HepG2 (cell line): ENCODE results near the gene LARP4. TPM values are rescaled to one million over a fixed set of nuclear protein-coding genes. Genes with fewer than 3 reads are reported as not detected.

Experiments
- ATAC-seq: fragments of 200-7000 bp; cut with Tn5 transposase; 3 replicates; pipeline ENCODE4 v1.9.1; 2020; ENCODE audit warnings: mild to moderate bottlenecking, moderate library complexity
- BruUV-seq: library from RNA; stranded (reverse); fragments of 400-500 nt; replicated peaks from 2 replicates; lab custom pipeline; 2021; lab: Mats Ljungman, UMichigan
- CTCF ChIA-PET: fragments of 300-600 bp; formaldehyde crosslinking; extraction: SDS; loops from one replicate; lab custom pipeline; 2021; ENCODE audit warnings: low total read pairs, inconsistent platforms, low intra/inter-chr PET ratio; lab: Yijun Ruan, JAX
- POLR2A ChIA-PET: fragments of 350-600 bp; sonication (Branson Sonifier 250); formaldehyde crosslinking; loops from one replicate; lab custom pipeline; 2020; ENCODE audit warnings: antibody characterized with exemption, inconsistent platforms; lab: Yijun Ruan, JAX
- DNase-seq: peaks from one replicate; pipeline ENCODE4 v3.0.0-alpha.2; 2015; ENCODE audit warnings: low spot score
- FAIRE-seq: peaks from 3 replicates; lab custom pipeline; 2011; peaks lifted over from hg19 to GRCh38; lab: Jason Lieb, UNC
- H2AFZ ChIP-seq: one replicate; pipeline ENCODE4 v1.6.1; 2011; ENCODE audit warnings: low read length, inconsistent platforms
- H3K27ac ChIP-seq: fragments of 300-600 bp; 3 replicates; pipeline ENCODE4 v1.8.0; 2011; ENCODE audit warnings: mixed run types, mild to moderate bottlenecking, mixed read lengths, low read length, inconsistent platforms; ENCODE audit not compliant: insufficient read depth; ENCODE audit errors: extremely low read length
- H3K27me3 ChIP-seq, 2 experiments: fragments of 200-600 bp in 1 of 2; 2 replicates in 1 of 2; 3 replicates in 1 of 2; pipeline versions ENCODE4 v1.6.0 to v1.8.0; 2011; ENCODE audit warnings: low read length in 2 of 2, mild to moderate bottlenecking in 2 of 2, moderate library complexity in 2 of 2, inconsistent platforms in 1 of 2; ENCODE audit not compliant: insufficient read depth in 2 of 2, control insufficient read depth in 1 of 2
- H3K36me3 ChIP-seq, 2 experiments: fragments of 200-600 bp in 1 of 2; replicated peaks in 1 of 2; 2 replicates in 1 of 2; 3 replicates in 1 of 2; pipeline versions ENCODE4 v1.5.1 to v1.8.0; 2011; ENCODE audit warnings: low read length in 2 of 2, inconsistent platforms in 1 of 2; ENCODE audit not compliant: insufficient read depth in 2 of 2, control insufficient read depth in 1 of 2
- H3K4me1 ChIP-seq: 2 replicates; pipeline ENCODE4 v1.5.1; 2012; ENCODE audit warnings: low read length, inconsistent platforms; ENCODE audit not compliant: insufficient read depth
- H3K4me2 ChIP-seq: 2 replicates; pipeline ENCODE4 v1.6.0; 2011; ENCODE audit warnings: low read depth, low read length, inconsistent platforms
- H3K4me3 ChIP-seq, 3 experiments: fragments of 200-600 bp in 1 of 3; sonication (generic), shearing (Covaris generic) in 1 of 3; replicated peaks in 1 of 3; 2 replicates each; pipeline ENCODE4 v1.5.1; 2011 to 2016; ENCODE audit warnings: low read length in 3 of 3, inconsistent platforms in 2 of 3, low read depth in 2 of 3, mild to moderate bottlenecking in 2 of 3, control low read depth in 1 of 3, mixed read lengths in 1 of 3; ENCODE audit not compliant: insufficient read depth in 1 of 3
- H3K79me2 ChIP-seq: one replicate; pipeline ENCODE4 v1.6.1; 2011; ENCODE audit warnings: low read length, inconsistent platforms; ENCODE audit not compliant: insufficient read depth
- H3K9ac ChIP-seq: 2 replicates; pipeline ENCODE4 v1.6.0; 2011; ENCODE audit warnings: mild to moderate bottlenecking, low read depth, low read length, inconsistent platforms; ENCODE audit not compliant: insufficient read depth
- H3K9me3 ChIP-seq: 2 replicates; pipeline ENCODE4 v1.5.1; 2012; ENCODE audit warnings: mild to moderate bottlenecking, low read length
- H4K20me1 ChIP-seq: 2 replicates; pipeline ENCODE4 v1.6.0; 2011; ENCODE audit warnings: inconsistent platforms, mild to moderate bottlenecking, low read length, moderate library complexity; ENCODE audit not compliant: insufficient read depth
- AHDC1 ChIP-seq: sonication (generic); formaldehyde crosslinking; IDR thresholded peaks from 2 replicates; pipeline ENCODE4 v1.5.1; 2020; ENCODE audit warnings: mild to moderate bottlenecking, missing genetic modification reagents, borderline replicate concordance
- ATF5 ChIP-seq: sonication (generic); formaldehyde crosslinking; IDR thresholded peaks from 2 replicates; pipeline ENCODE4 v1.4.0; 2020; ENCODE audit warnings: mild to moderate bottlenecking, low read depth, missing genetic modification reagents
- HDAC2 ChIP-seq: sonication (generic); formaldehyde crosslinking; IDR thresholded peaks from 2 replicates; pipeline ENCODE4 v1.4.0; 2020; ENCODE audit warnings: missing genetic modification reagents
- HNF1B ChIP-seq: sonication (generic); formaldehyde crosslinking; IDR thresholded peaks from 2 replicates; pipeline ENCODE4 v1.5.1; 2020; ENCODE audit warnings: mild to moderate bottlenecking, moderate library complexity, missing genetic modification reagents
- HOXA3 ChIP-seq: sonication (generic); formaldehyde crosslinking; IDR thresholded peaks from 2 replicates; pipeline ENCODE4 v1.5.0; 2020; ENCODE audit warnings: missing genetic modification reagents
- KDM1A ChIP-seq: IDR thresholded peaks from 2 replicates; pipeline ENCODE4 v1.6.1; 2016; ENCODE audit warnings: missing compliant biosample characterization
- PHF5A ChIP-seq: IDR thresholded peaks from one replicate; pipeline ENCODE4 v1.6.1; 2018; ENCODE audit warnings: low read depth, missing genetic modification reagents; ENCODE audit not compliant: unreplicated experiment
- RCOR2 ChIP-seq: IDR thresholded peaks from 2 replicates; pipeline ENCODE4 v1.6.1; 2016; ENCODE audit warnings: missing biosample characterization, missing genetic modification reagents
- SIX4 ChIP-seq: sonication (generic); formaldehyde crosslinking; IDR thresholded peaks from 2 replicates; pipeline ENCODE4 v1.4.0; 2020; ENCODE audit warnings: missing genetic modification reagents
- ZMYM2 ChIP-seq: sonication (generic); formaldehyde crosslinking; IDR thresholded peaks from 2 replicates; pipeline ENCODE4 v1.8.0; 2022; ENCODE audit warnings: mild to moderate bottlenecking, missing genetic modification reagents
- ZNF430 ChIP-seq: sonication (generic); formaldehyde crosslinking; IDR thresholded peaks from 2 replicates; pipeline ENCODE4 v1.9.0; 2021; ENCODE audit warnings: mild to moderate bottlenecking, missing genetic modification reagents
- ZNF446 ChIP-seq: sonication (generic); formaldehyde crosslinking; IDR thresholded peaks from 2 replicates; pipeline ENCODE4 v1.5.0; 2020; ENCODE audit warnings: mild to moderate bottlenecking, missing genetic modification reagents
- ZNF788 ChIP-seq: sonication (generic); formaldehyde crosslinking; IDR thresholded peaks from 2 replicates; pipeline ENCODE4 v1.5.0; 2020; ENCODE audit warnings: mild to moderate bottlenecking, missing genetic modification reagents, borderline replicate concordance
- ZNF883 ChIP-seq: sonication (generic); formaldehyde crosslinking; IDR thresholded peaks from 2 replicates; pipeline ENCODE4 v1.5.1; 2020; ENCODE audit warnings: mild to moderate bottlenecking, missing genetic modification reagents; ENCODE audit errors: not compliant biosample characterization
- ZSCAN5A ChIP-seq: sonication (generic); formaldehyde crosslinking; IDR thresholded peaks from 2 replicates; pipeline ENCODE4 v1.8.0; 2022; ENCODE audit warnings: mild to moderate bottlenecking, missing genetic modification reagents, borderline replicate concordance
- WGBS: methylation state at CpG from one replicate; pipeline ENCODE4 v1.1.6; 2017; ENCODE audit warnings: low lambda C conversion rate; 5-methylcytosine and 5-hydroxymethylcytosine counted together
- in situ Hi-C: cut with HindIII; loops from 2 replicates; pipeline ENCODE4 v1.10.0; 2017; ENCODE audit warnings: low pct_unique_long_range_greater_than_20kb; ENCODE audit not compliant: extremely low pct_ligation_motif_present
- intact Hi-C: fragments of 100-400 bp; cut with micrococcal nuclease; formaldehyde crosslinking; loops from one replicate; pipeline ENCODE4 v1.10.0; 2022; ENCODE audit not compliant: unreplicated experiment
- polyA plus RNA-seq, 8 experiments: library from polyadenylated mRNA; depleted of rRNA in 3 of 8; stranded (reverse) in 7 of 8; unstranded in 1 of 8; fragments of >200 nt; fragmentation: Illumina TruSeq in 4 of 8; extraction: Trizol in 4 of 8; gene quantifications; 2 replicates each; pipeline versions ENCODE4 v1.2.1 to v1.2.3, GENCODE V29; 2011 to 2016; ENCODE audit warnings: low read depth in 4 of 8, missing spikeins in 1 of 8, mixed read lengths in 1 of 8; ENCODE audit not compliant: insufficient read depth in 1 of 8
- total RNA-seq, 5 experiments: library from RNA; depleted of rRNA; stranded (reverse); fragments of >200 nt; fragmentation: Illumina TruSeq; extraction: Trizol; gene quantifications; 2 replicates each; pipeline ENCODE4 v1.2.3, GENCODE V29; 2016; ENCODE audit warnings: low read depth in 1 of 5

The LARP4 gene
- total and polyA plus RNA-seq, 2 of the 13 experiments (the other 11 are each of a cell fraction or from before 2014, with no cell fraction given), result 16.4 to 42.7 TPM

- in situ Hi-C loops, result no loop called here
- 0 out of 5 replicates have a peak, but pooled peaks cover 0 to 4% of the 10 kb centered on the region in 2 experiments for H3K36me3 ChIP-seq
- BruUV-seq, result no TSS peak
- no peak for FAIRE-seq
- 0 out of 6 replicates have a peak overlapping the region, but pooled peaks of 1 of the 3 experiments have one; percentile 18 for H3K4me3 ChIP-seq
- 45% methylated on average over 5 of the region's 5 CpGs for WGBS
- ATAC-seq, result peak; percentile 4; the same call in 1 of the 3 replicates
- no peaks in the 10 kb centered on the region for H3K27me3 ChIP-seq
- peak overlapping the region; percentile 99 for H3K27ac ChIP-seq
- H3K4me2 ChIP-seq, result peak overlapping the region; percentile 79
- peaks cover 95% of the 10 kb centered on the region for H3K4me1 ChIP-seq
- H3K9me3 ChIP-seq, result no peaks in the 10 kb centered on the region
- no peak overlapping the region for H2AFZ ChIP-seq
- H4K20me1 ChIP-seq, result no peaks in the 10 kb centered on the region
- intact Hi-C loops, result loop anchor here (2.0 kb wide), 1 partner anchor 19 kb away; no protein-coding TSS in a partner anchor
- ChIA-PET POLR2A (no interaction called here), CTCF (interaction anchor here (0.6 kb wide), 1 partner anchor 41 kb away, joined by 3 read pairs; no protein-coding TSS in a partner anchor)
- DNase-seq, result no peak
- H3K79me2 ChIP-seq, result peaks cover 85% of the 10 kb centered on the region
- H3K9ac ChIP-seq, result peak overlapping the region; percentile 63
- TF ChIP-seq HOXA3 (0 out of 2 replicates have a peak, but pooled peaks have one; percentile 1), AHDC1 (no peak), PHF5A (CRISPR knock-in tag) (peak; percentile 12), RCOR2 (CRISPR knock-in tag) (peak; percentile 87), SIX4 (CRISPR knock-in tag) (0 out of 2 replicates have a peak, but pooled peaks have one; percentile 1), ZMYM2 (CRISPR knock-in tag) (peak; percentile 44; the same call in 1 of the 2 replicates), ZNF788 (CRISPR knock-in tag) (0 out of 2 replicates have a peak, but pooled peaks have one; percentile 0), ZNF446 (CRISPR knock-in tag) (no peak), KDM1A (CRISPR knock-in tag) (0 out of 2 replicates have a peak, but pooled peaks have one; percentile 25), ZNF883 (CRISPR knock-in tag) (no peak), ATF5 (CRISPR knock-in tag) (no peak), HNF1B (peak; percentile 21; the same call in 1 of the 2 replicates), ZSCAN5A (CRISPR knock-in tag) (0 out of 2 replicates have a peak, but pooled peaks have one; percentile 26), HDAC2 (CRISPR knock-in tag) (0 out of 2 replicates have a peak, but pooled peaks have one; percentile 8), ZNF430 (CRISPR knock-in tag) (peak; percentile 13; the same call in 1 of the 2 replicates)
Measured at GRCh38 chr12:50527359-50527726, 126.7 kb downstream of the LARP4 start.
